ENCODE results near the gene OR13J1.
"Not testable (repeated sequence)": the region's sequence is repeated elsewhere in the genome, so short reads cannot be mapped to it uniquely, and the experiment has no call there.

Gene OR13J1

GRCh38 chr9:35905051-35905781 is 35.0 kb upstream of the OR13J1 start:
- no peak for DNase-seq (ENCODE audit: low read depth in 2 of 3, low spot score in 1 of 3)

- DNase-seq (ENCODE audit: low read depth in 2 of 3, low spot score in 1 of 3): no peak
These were observed 34.1 kb upstream of the OR13J1 start for GRCh38 chr9:35904338-35904737.

GRCh38 chr9:35903049-35903448 is 32.8 kb upstream of the OR13J1 start:
- DNase-seq (ENCODE audit: low read depth in 2 of 3, low spot score in 1 of 3): peak in 1 of 3 donors; percentile 47

GRCh38 chr9:35899021-35899420 is 28.8 kb upstream of the OR13J1 start:
- no peak for DNase-seq (ENCODE audit: low read depth in 2 of 3, low spot score in 1 of 3)

GRCh38 chr9:35898337-35898736 is 28.1 kb upstream of the OR13J1 start:
- DNase-seq (ENCODE audit: low read depth in 2 of 3, low spot score in 1 of 3): no peak

- not testable (repeated sequence) for DNase-seq (ENCODE audit: low read depth in 2 of 3, low spot score in 1 of 3)
These were observed 27.3 kb upstream of the OR13J1 start for GRCh38 chr9:35897376-35898099.

GRCh38 chr9:35896570-35896969 is 26.4 kb upstream of the OR13J1 start:
- no peak for DNase-seq (ENCODE audit: low read depth in 2 of 3, low spot score in 1 of 3)

- no peak for DNase-seq (ENCODE audit: low read depth in 2 of 3, low spot score in 1 of 3)
These were observed 21.9 kb upstream of the OR13J1 start for GRCh38 chr9:35892051-35892450.

GRCh38 chr9:35891646-35892045 is 21.4 kb upstream of the OR13J1 start:
- no peak for DNase-seq (ENCODE audit: low read depth in 2 of 3, low spot score in 1 of 3)

- DNase-seq (ENCODE audit: low read depth in 2 of 3, low spot score in 1 of 3): not testable (repeated sequence)
These were observed 14.7 kb upstream of the OR13J1 start for GRCh38 chr9:35884908-35885307.

- no peak for DNase-seq (ENCODE audit: low read depth in 2 of 3, low spot score in 1 of 3)
These were observed 12.8 kb upstream of the OR13J1 start for GRCh38 chr9:35882996-35883395.

GRCh38 chr9:35882263-35882848 is 12.2 kb upstream of the OR13J1 start:
- DNase-seq (ENCODE audit: low read depth in 2 of 3, low spot score in 1 of 3): peak; percentile 55 to 78 (median 75)

- DNase-seq (ENCODE audit: low read depth in 2 of 3, low spot score in 1 of 3): no peak
These were observed 2.3 kb upstream of the OR13J1 start for GRCh38 chr9:35872505-35872904.

GRCh38 chr9:35871545-35871944 is 1.3 kb upstream of the OR13J1 start:
- DNase-seq (ENCODE audit: low read depth in 2 of 3, low spot score in 1 of 3): no peak

- no peak for DNase-seq (ENCODE audit: low read depth in 2 of 3, low spot score in 1 of 3)
These were observed 482 bp downstream of the OR13J1 start for GRCh38 chr9:35869621-35870216.

- DNase-seq (ENCODE audit: low read depth in 2 of 3, low spot score in 1 of 3): no peak
These were observed 1.3 kb downstream of the OR13J1 start for GRCh38 chr9:35868933-35869332.

- no peak for DNase-seq (ENCODE audit: low read depth in 2 of 3, low spot score in 1 of 3)
These were observed 2.7 kb downstream of the OR13J1 start for GRCh38 chr9:35867538-35867937.

- no peak for DNase-seq (ENCODE audit: low read depth in 2 of 3, low spot score in 1 of 3)
These were observed 5.4 kb downstream of the OR13J1 start for GRCh38 chr9:35864695-35865255.

- no peak for DNase-seq (ENCODE audit: low read depth in 2 of 3, low spot score in 1 of 3)
These were observed 6.6 kb downstream of the OR13J1 start for GRCh38 chr9:35863583-35863982.

- DNase-seq (ENCODE audit: low read depth in 2 of 3, low spot score in 1 of 3): no peak
These were observed 7.9 kb downstream of the OR13J1 start for GRCh38 chr9:35862328-35862727.

- no peak for DNase-seq (ENCODE audit: low read depth in 2 of 3, low spot score in 1 of 3)
These were observed 8.9 kb downstream of the OR13J1 start for GRCh38 chr9:35861161-35861897.

All from stimulated activated CD4-positive, alpha-beta T cell treated with anti-CD3 and anti-CD28 coated beads, Interleukin-12 subunit alpha, Interleukin-12 subunit beta, amount 100 ng/mL, for 48 hours (primary cell).